Spleen (tissue), 7 donors: ENCODE results near the gene CCDC148.

Source experiments
- POLR2A ChIP-seq, 3 donors: fragments of 450-650 bp; IDR thresholded peaks; one replicate each; pipeline ENCODE4 v1.5.1; 2017; ENCODE audit warnings: antibody characterized with exemption in 3 of 3, mild to moderate bottlenecking in 1 of 3
- POLR2AphosphoS5 ChIP-seq, 3 donors: sonication (generic); formaldehyde crosslinking; IDR thresholded peaks; one replicate each; pipeline ENCODE4 v1.5.1; 2017; ENCODE audit warnings: antibody characterized with exemption in 3 of 3
- TF ChIP-seq, protein P1 (sequence below), 11 experiments: fragments of 200-600 bp in 7 of 11; fragments of 450-650 bp in 4 of 11; sonication (generic) in 4 of 11; IDR thresholded peaks in 8 of 11; conservative IDR thresholded peaks in 3 of 11; 1 replicate in 7 of 11; 2 replicates in 4 of 11; pipeline versions ENCODE4 v1.4.0 to v1.8.0; 2016 to 2021; ENCODE audit warnings: antibody characterized with exemption in 11 of 11, inconsistent platforms in 4 of 11, mild to moderate bottlenecking in 1 of 11
- donor health status: DM: no; HTN: no; CAD: no; lungs with moderate emphysema.
- donor health status: DM: no; HTN: no; CAD: no.
- donor health status: DM: no; HTN: no; CAD: no.

DNA sequence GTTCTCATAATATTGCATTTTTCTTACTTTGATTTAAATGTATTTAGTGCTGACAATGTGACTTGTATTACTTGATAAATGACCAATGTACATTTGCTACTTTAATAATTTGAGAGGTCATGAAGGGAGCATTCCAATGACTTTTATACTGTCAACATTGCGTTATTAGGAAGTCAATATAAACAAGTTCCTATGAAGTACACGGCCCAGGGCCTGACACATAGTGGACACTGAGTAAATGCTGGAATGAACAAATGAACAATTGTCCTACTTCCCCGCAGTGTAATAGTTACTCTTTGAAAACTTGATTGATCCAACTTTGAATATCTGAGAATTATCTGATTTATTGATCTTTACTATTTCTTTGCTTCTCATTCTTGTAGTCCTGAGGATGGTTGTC is 47.5 kb upstream of the CCDC148 start:
- TF ChIP-seq POLR2A (IDR thresholded peaks at IDR 0.05), result no peak
- TF ChIP-seq, protein P1, sequence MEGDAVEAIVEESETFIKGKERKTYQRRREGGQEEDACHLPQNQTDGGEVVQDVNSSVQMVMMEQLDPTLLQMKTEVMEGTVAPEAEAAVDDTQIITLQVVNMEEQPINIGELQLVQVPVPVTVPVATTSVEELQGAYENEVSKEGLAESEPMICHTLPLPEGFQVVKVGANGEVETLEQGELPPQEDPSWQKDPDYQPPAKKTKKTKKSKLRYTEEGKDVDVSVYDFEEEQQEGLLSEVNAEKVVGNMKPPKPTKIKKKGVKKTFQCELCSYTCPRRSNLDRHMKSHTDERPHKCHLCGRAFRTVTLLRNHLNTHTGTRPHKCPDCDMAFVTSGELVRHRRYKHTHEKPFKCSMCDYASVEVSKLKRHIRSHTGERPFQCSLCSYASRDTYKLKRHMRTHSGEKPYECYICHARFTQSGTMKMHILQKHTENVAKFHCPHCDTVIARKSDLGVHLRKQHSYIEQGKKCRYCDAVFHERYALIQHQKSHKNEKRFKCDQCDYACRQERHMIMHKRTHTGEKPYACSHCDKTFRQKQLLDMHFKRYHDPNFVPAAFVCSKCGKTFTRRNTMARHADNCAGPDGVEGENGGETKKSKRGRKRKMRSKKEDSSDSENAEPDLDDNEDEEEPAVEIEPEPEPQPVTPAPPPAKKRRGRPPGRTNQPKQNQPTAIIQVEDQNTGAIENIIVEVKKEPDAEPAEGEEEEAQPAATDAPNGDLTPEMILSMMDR (IDR thresholded peaks at IDR 0.05 in 8 of 11, conservative IDR thresholded peaks at IDR 0.05 in 3 of 11), result no peak
- no peak for TF ChIP-seq POLR2AphosphoS5 (IDR thresholded peaks at IDR 0.05)
